H1 (cell line): ENCODE results near the gene NSUN6. TPM values are rescaled to one million over a fixed set of nuclear protein-coding genes. Genes with fewer than 3 reads are reported as not detected.

Experiments used
- CTCF ChIA-PET: fragments of 300-600 bp; sonication (Branson Sonifier 250); formaldehyde crosslinking; loops from one replicate; lab custom pipeline; 2021; ENCODE audit not compliant: partially characterized antibody; lab: Charles Lee
- POLR2A ChIA-PET: fragments of 300-600 bp; sonication (Branson Sonifier 250); formaldehyde crosslinking; loops from one replicate; lab custom pipeline; 2021; ENCODE audit warnings: inconsistent platforms; ENCODE audit not compliant: partially characterized antibody; lab: Charles Lee
- DNase-seq, 2 experiments: peaks; one replicate each; pipeline versions ENCODE4 v3.0.0 to v3.0.0-alpha.2; 2010 to 2022; ENCODE audit warnings: low spot score in 2 of 2, low read depth in 1 of 2, mixed read lengths in 1 of 2
- FAIRE-seq: peaks from 2 replicates; lab custom pipeline; 2011; peaks lifted over from hg19 to GRCh38; lab: Jason Lieb, UNC
- H2AFZ ChIP-seq: 2 replicates; pipeline ENCODE4 v1.8.1; 2012; ENCODE audit warnings: low read length, inconsistent platforms
- H2AK5ac ChIP-seq: 2 replicates; pipeline ENCODE4 v1.6.1; 2013; ENCODE audit warnings: low read depth, low read length
- H2BK120ac ChIP-seq: replicated peaks from 2 replicates; pipeline ENCODE3; 2013; ENCODE audit warnings: low read depth, low read length, inconsistent platforms
- H2BK12ac ChIP-seq: 2 replicates; pipeline ENCODE4 v1.6.1; 2013; ENCODE audit warnings: low read depth, low read length
- H2BK15ac ChIP-seq: 2 replicates; pipeline ENCODE4 v1.6.1; 2013; ENCODE audit warnings: low read length
- H2BK20ac ChIP-seq: 2 replicates; pipeline ENCODE4 v1.6.1; 2013; ENCODE audit warnings: low read length
- H2BK5ac ChIP-seq: 2 replicates; pipeline ENCODE4 v1.6.1; 2013; ENCODE audit warnings: low read depth, low read length
- H3K14ac ChIP-seq: 2 replicates; pipeline ENCODE4 v1.6.1; 2013; ENCODE audit warnings: inconsistent platforms; ENCODE audit not compliant: insufficient read length
- H3K18ac ChIP-seq: 2 replicates; pipeline ENCODE4 v1.6.1; 2013; ENCODE audit warnings: low read length; ENCODE audit errors: extremely low read depth
- H3K23ac ChIP-seq: 2 replicates; pipeline ENCODE4 v1.6.1; 2013; ENCODE audit warnings: inconsistent platforms; ENCODE audit not compliant: insufficient read length
- H3K23me2 ChIP-seq: 2 replicates; pipeline ENCODE4 v1.6.1; 2013; ENCODE audit warnings: low read depth, low read length
- H3K27ac ChIP-seq: 2 replicates; pipeline ENCODE4 v1.6.1; 2011; ENCODE audit warnings: low read depth, low read length, inconsistent platforms
- H3K27me3 ChIP-seq, 4 experiments: replicated peaks in 1 of 4; 1 replicate in 1 of 4; 2 replicates in 3 of 4; pipeline versions ENCODE4 v1.6.1 to v1.8.1; 2011 to 2013; ENCODE audit warnings: low read length in 3 of 4, mild to moderate bottlenecking in 3 of 4, inconsistent platforms in 2 of 4, mixed read lengths in 2 of 4, moderate library complexity in 1 of 4; ENCODE audit not compliant: control insufficient read depth in 3 of 4, insufficient read depth in 3 of 4; ENCODE audit errors: extremely low read depth in 1 of 4
- H3K36me3 ChIP-seq, 4 experiments: 2 replicates each; pipeline versions ENCODE4 v1.6.1 to v1.8.1; 2011 to 2013; ENCODE audit warnings: mild to moderate bottlenecking in 4 of 4, low read length in 3 of 4, moderate library complexity in 2 of 4, control low read depth in 1 of 4, inconsistent platforms in 1 of 4; ENCODE audit not compliant: insufficient read depth in 4 of 4, control insufficient read depth in 2 of 4
- H3K4ac ChIP-seq: replicated peaks from 2 replicates; pipeline ENCODE3; 2013; ENCODE audit warnings: low read length, low read depth, mixed read lengths, inconsistent platforms; ENCODE audit not compliant: insufficient read length
- H3K4me1 ChIP-seq, 4 experiments: replicated peaks in 1 of 4; 1 replicate in 1 of 4; 2 replicates in 3 of 4; pipeline versions ENCODE4 v1.6.1 to v1.8.1; 2011 to 2013; ENCODE audit warnings: low read length in 3 of 4, inconsistent platforms in 2 of 4, mixed read lengths in 1 of 4; ENCODE audit not compliant: insufficient read depth in 4 of 4, control insufficient read depth in 3 of 4
- H3K4me2 ChIP-seq, 2 experiments: 2 replicates each; pipeline versions ENCODE4 v1.6.1 to v1.8.1; 2011 to 2013; ENCODE audit warnings: low read depth in 2 of 2, low read length in 2 of 2, control low read depth in 1 of 2, inconsistent platforms in 1 of 2, mild to moderate bottlenecking in 1 of 2; ENCODE audit not compliant: insufficient read depth in 1 of 2
- H3K4me3 ChIP-seq, 4 experiments: fragments of 200-600, 300-600 bp in 1 of 4; sonication (generic), shearing (Covaris generic), sonication (Bioruptor Twin) in 1 of 4; 2 replicates each; pipeline versions ENCODE4 v1.5.1 to v1.8.1; 2011 to 2016; ENCODE audit warnings: low read length in 4 of 4, low read depth in 3 of 4, control low read depth in 2 of 4, inconsistent platforms in 2 of 4, mild to moderate bottlenecking in 2 of 4, mixed read lengths in 1 of 4, moderate library complexity in 1 of 4; ENCODE audit not compliant: insufficient read depth in 2 of 4; ENCODE audit errors: extremely low read depth in 1 of 4
- H3K56ac ChIP-seq: replicated peaks from 2 replicates; pipeline ENCODE3; 2013; ENCODE audit warnings: low read depth, mild to moderate bottlenecking, mixed read lengths, low read length, inconsistent platforms; ENCODE audit not compliant: insufficient read length
- H3K79me1 ChIP-seq: 2 replicates; pipeline ENCODE4 v1.6.1; 2013; ENCODE audit warnings: low read depth, low read length, control low read depth
- H3K79me2 ChIP-seq, 2 experiments: 2 replicates each; pipeline versions ENCODE4 v1.6.1 to v1.8.1; 2012 to 2013; ENCODE audit warnings: low read length in 2 of 2, mild to moderate bottlenecking in 2 of 2, inconsistent platforms in 1 of 2; ENCODE audit not compliant: insufficient read depth in 2 of 2, control insufficient read depth in 1 of 2
- H3K9ac ChIP-seq, 4 experiments: replicated peaks in 1 of 4; 1 replicate in 1 of 4; 2 replicates in 3 of 4; pipeline versions ENCODE4 v1.6.1 to v1.8.1; 2011 to 2013; ENCODE audit warnings: low read depth in 3 of 4, low read length in 3 of 4, control low read depth in 2 of 4, mild to moderate bottlenecking in 2 of 4, moderate library complexity in 2 of 4, inconsistent platforms in 1 of 4; ENCODE audit errors: extremely low read depth in 1 of 4
- H3K9me3 ChIP-seq, 2 experiments: 2 replicates each; pipeline versions ENCODE4 v1.6.1 to v1.8.1; 2012 to 2013; ENCODE audit warnings: mild to moderate bottlenecking in 2 of 2, moderate library complexity in 2 of 2, control low read depth in 1 of 2, inconsistent platforms in 1 of 2, low read depth in 1 of 2, low read length in 1 of 2, mixed read lengths in 1 of 2; ENCODE audit not compliant: insufficient read depth in 2 of 2
- H4K20me1 ChIP-seq, 2 experiments: replicated peaks in 1 of 2; 2 replicates each; pipeline versions ENCODE3 to v1.8.1; 2011 to 2013; ENCODE audit warnings: inconsistent platforms in 2 of 2, low read length in 2 of 2, mild to moderate bottlenecking in 1 of 2; ENCODE audit not compliant: insufficient read depth in 2 of 2, control insufficient read depth in 1 of 2
- H4K5ac ChIP-seq: 2 replicates; pipeline ENCODE4 v1.6.1; 2013; ENCODE audit warnings: low read length, low read depth, mixed read lengths, inconsistent platforms; ENCODE audit not compliant: insufficient read length
- H4K8ac ChIP-seq: 2 replicates; pipeline ENCODE4 v1.8.0; 2013; ENCODE audit warnings: mild to moderate bottlenecking, moderate library complexity, low read length, inconsistent platforms; ENCODE audit not compliant: insufficient read depth; ENCODE audit errors: extremely low read depth
- H4K91ac ChIP-seq: replicated peaks from 2 replicates; pipeline ENCODE3; 2013; ENCODE audit warnings: low read length, mixed read lengths, inconsistent platforms; ENCODE audit not compliant: insufficient read length
- ATF3 ChIP-seq: IDR thresholded peaks from 2 replicates; pipeline ENCODE4 v1.6.1; 2011; ENCODE audit warnings: low read depth, mild to moderate bottlenecking, low read length; ENCODE audit not compliant: insufficient read depth
- CBX5 ChIP-seq: fragments of 300-800, 300-1000 bp; sonication (generic); IDR thresholded peaks from 2 replicates; pipeline ENCODE4 v1.7.1; 2016; ENCODE audit warnings: antibody characterized with exemption, low read length, low read depth
- CHD1 ChIP-seq: IDR thresholded peaks from 2 replicates; pipeline ENCODE4 v1.6.1; 2012; ENCODE audit warnings: low read depth, low read length, improper control_type of control experiment
- CTCF ChIP-seq, 3 experiments: IDR thresholded peaks; 1 replicate in 2 of 3; 2 replicates in 1 of 3; pipeline versions ENCODE4 v1.5.1 to v1.6.1; 2011; ENCODE audit warnings: low read length in 3 of 3, mild to moderate bottlenecking in 3 of 3, inconsistent platforms in 2 of 3, low read depth in 1 of 3, moderate library complexity in 1 of 3; ENCODE audit not compliant: insufficient read depth in 1 of 3; ENCODE audit errors: control extremely low read depth in 1 of 3
- JUN ChIP-seq: IDR thresholded peaks from 2 replicates; pipeline ENCODE4 v1.6.1; 2011; ENCODE audit warnings: low read depth, mild to moderate bottlenecking, improper control_type of control experiment, low read length
- MAX ChIP-seq: IDR thresholded peaks from 2 replicates; pipeline ENCODE4 v1.6.1; 2012; ENCODE audit warnings: inconsistent platforms
- SUZ12 ChIP-seq: fragments of 200-600 bp; sonication (generic); IDR thresholded peaks from 2 replicates; pipeline ENCODE4 v1.6.1; 2012; ENCODE audit warnings: mild to moderate bottlenecking, inconsistent platforms, low read length, moderate library complexity, mixed read lengths
- ZNF274 ChIP-seq: IDR thresholded peaks from 2 replicates; pipeline ENCODE4 v1.7.0; 2012; ENCODE audit warnings: low read length, borderline replicate concordance; ENCODE audit errors: extremely low read depth
- WGBS, 2 experiments: shearing (Covaris generic) in 1 of 2; methylation state at CpG; one replicate each; pipeline versions ENCODE4 v1.1.6 to v1.1.7; 2013 to 2015; ENCODE audit warnings: low lambda C conversion rate in 2 of 2, mixed read lengths in 2 of 2, inconsistent platforms in 1 of 2, low coverage in 1 of 2, missing lambda C conversion rate in 1 of 2; ENCODE audit not compliant: insufficient replicate concordance in 2 of 2, insufficient coverage in 1 of 2, insufficient read length in 1 of 2; ENCODE audit errors: extremely low coverage in 1 of 2, missing lambda C conversion rate in 1 of 2; 5-methylcytosine and 5-hydroxymethylcytosine counted together
- polyA plus RNA-seq, 7 experiments: library from polyadenylated mRNA; depleted of rRNA in 3 of 7; stranded (reverse) in 5 of 7; unstranded in 2 of 7; fragments of >200 nt in 5 of 7; fragments of 200-250 nt in 2 of 7; gene quantifications; 1 replicate in 5 of 7; 2 replicates in 1 of 7; 4 replicates in 1 of 7; pipeline versions ENCODE4 v1.2.1 to v1.2.3, GENCODE V29; 2011 to 2013; ENCODE audit warnings: missing spikeins in 2 of 7, mixed read lengths in 2 of 7
- total RNA-seq: library from RNA; stranded (reverse); fragmentation: NEBNext Ultra II Directional; extraction: Animal tissue kit (Norgen Biotek cat#: 25700); gene quantifications from 2 replicates; pipeline ENCODE4 v1.2.1, GENCODE V29; 2021

Gene NSUN6
- total and polyA plus RNA-seq, 2 of the 8 experiments (the other 6 are each of a cell fraction or from before 2014, with no cell fraction given): 5.9 to 14.4 TPM

GRCh38 chr10:18659125-18659818 is 7.9 kb upstream of the NSUN6 start, which contains the start of gene ARL5B:
TSS of gene ARL5B (plus strand) at chr10:18659431. CDS start at chr10:18659638, 207 bp downstream.
- Histone ChIP-seq H3K9ac (peak within 1 kb of the TSS; percentile 93 to 96 (median 94)), H3K79me1 (no peaks in the 10 kb centered on the region), H3K18ac (peak within 1 kb of the TSS; percentile 86), H2AK5ac (peak within 1 kb of the TSS; percentile 86; the same call in 1 of the 2 replicates), H3K23ac (no peak within 1 kb of the TSS), H3K4me3 (peak within 1 kb of the TSS; percentile 91 to 99 (median 96)), H3K4ac (peak within 1 kb of the TSS; percentile 44), H3K4me2 (peak within 1 kb of the TSS; percentile 69 to 100), H3K9me3 (no peaks in the 10 kb centered on the region), H3K27ac (peak within 1 kb of the TSS; percentile 92), H4K20me1 (peaks cover 8 to 10% of the 10 kb centered on the region in 2 experiments), H4K91ac (no peak within 1 kb of the TSS), H3K79me2 (peaks cover 28 to 48% of the 10 kb centered on the region in 2 experiments), H3K4me1 (peaks cover 0 to 12% (median 2%) of the 10 kb centered on the region in 4 experiments; a peak in 3 of 7 replicates), H2BK20ac (no peak within 1 kb of the TSS), H3K23me2 (peaks cover 8% of the 10 kb centered on the region; the same call in 1 of the 2 replicates), H2AFZ (peak within 1 kb of the TSS; percentile 54; the same call in 1 of the 2 replicates), H3K56ac (peak within 1 kb of the TSS; percentile 51), H3K14ac (no peak within 1 kb of the TSS), H2BK15ac (no peak within 1 kb of the TSS), H3K27me3 (no peaks in the 10 kb centered on the region), H2BK5ac (peak within 1 kb of the TSS; percentile 92), H3K36me3 (no peaks in the 10 kb centered on the region; a peak in 1 of 8 replicates), H4K8ac (peak within 1 kb of the TSS; percentile 93), H2BK12ac (peak within 1 kb of the TSS; percentile 19; the same call in 1 of the 2 replicates), H4K5ac (peak within 1 kb of the TSS; percentile 61), H2BK120ac (no peak within 1 kb of the TSS)
- FAIRE-seq (no peak), DNase-seq (peak; percentile 84 to 91)
- CTCF ChIA-PET: no interaction called here
- WGBS, 2 experiments: 1% methylated on average over 63 of the region's 72 CpGs; no CpG with 5 or more reads in 1 of the 2 experiments
- POLR2A ChIA-PET: interaction anchor here (0.6 to 2.1 kb wide), 6 partner anchors 8 to 239 kb away, joined by 3 to 11 read pairs (median 4); no protein-coding TSS in a partner anchor
- TF ChIP-seq JUN: no peak
- peak; percentile 77 for TF ChIP-seq MAX
- TF ChIP-seq CBX5: no peak
- no peak for TF ChIP-seq SUZ12
- 0 out of 2 replicates have a peak, but pooled peaks have one; percentile 23 for TF ChIP-seq ATF3
- no peak for TF ChIP-seq CTCF (IDR thresholded peaks at IDR 0.05; ENCODE audit: control extremely low read depth in 1 of 3, insufficient read depth in 1 of 3, low read depth in 1 of 3, low read length in 3 of 3)
- no peak for TF ChIP-seq ZNF274
- no peak for TF ChIP-seq CHD1
